H9 (cell line): ENCODE measurements around the gene DLL4. TPM values are rescaled to one million over a fixed set of nuclear protein-coding genes. Genes with fewer than 3 reads are reported as not detected.

Experiments
- DNase-seq: peaks from one replicate; pipeline ENCODE4 v3.0.0-alpha.2; 2017
- H2AFZ ChIP-seq: one replicate; pipeline ENCODE4 v1.6.1; 2013; ENCODE audit warnings: mild to moderate bottlenecking, low read length, control low read depth, moderate library complexity
- H2AK5ac ChIP-seq: 2 replicates; pipeline ENCODE4 v1.6.1; 2013; ENCODE audit warnings: low read length, control low read depth, mixed read lengths; ENCODE audit not compliant: insufficient read length
- H2BK120ac ChIP-seq: one replicate; pipeline ENCODE4 v1.6.1; 2013; ENCODE audit warnings: low read depth, mild to moderate bottlenecking, low read length, control low read depth, inconsistent platforms; ENCODE audit not compliant: poor library complexity, severe bottlenecking
- H2BK12ac ChIP-seq: 2 replicates; pipeline ENCODE4 v1.6.1; 2013; ENCODE audit warnings: low read length, control low read depth, mixed read lengths, low read depth; ENCODE audit not compliant: insufficient read length
- H2BK15ac ChIP-seq: 2 replicates; pipeline ENCODE4 v1.6.1; 2013; ENCODE audit warnings: low read depth, low read length, control low read depth
- H2BK20ac ChIP-seq: one replicate; pipeline ENCODE4 v1.6.1; 2013; ENCODE audit warnings: low read depth, mild to moderate bottlenecking, low read length, control low read depth, inconsistent platforms; ENCODE audit not compliant: poor library complexity, severe bottlenecking
- H2BK5ac ChIP-seq: 2 replicates; pipeline ENCODE4 v1.6.1; 2013; ENCODE audit warnings: low read length, control low read depth, mixed read lengths; ENCODE audit not compliant: insufficient read length
- H3K14ac ChIP-seq: 2 replicates; pipeline ENCODE4 v1.6.1; 2013; ENCODE audit warnings: low read length, control low read depth; ENCODE audit not compliant: insufficient read depth
- H3K18ac ChIP-seq: 2 replicates; pipeline ENCODE4 v1.6.1; 2013; ENCODE audit warnings: low read depth, mild to moderate bottlenecking, mixed read lengths, low read length, control low read depth; ENCODE audit not compliant: insufficient read length
- H3K23ac ChIP-seq: 2 replicates; pipeline ENCODE4 v1.6.1; 2013; ENCODE audit warnings: low read length, control low read depth, mixed read lengths, low read depth; ENCODE audit not compliant: insufficient read length
- H3K23me2 ChIP-seq: 2 replicates; pipeline ENCODE4 v1.6.1; 2013; ENCODE audit warnings: low read depth, mild to moderate bottlenecking, mixed read lengths, low read length, control low read depth; ENCODE audit not compliant: insufficient read length, poor library complexity, severe bottlenecking
- H3K27ac ChIP-seq: 2 replicates; pipeline ENCODE4 v1.5.1; 2013; ENCODE audit warnings: low read length, control low read depth, mixed read lengths, low read depth; ENCODE audit not compliant: insufficient read length
- H3K27me3 ChIP-seq: 2 replicates; pipeline ENCODE4 v1.6.1; 2013; ENCODE audit warnings: low read length, control low read depth, inconsistent platforms; ENCODE audit not compliant: insufficient read depth
- H3K4ac ChIP-seq: 2 replicates; pipeline ENCODE4 v1.6.1; 2013; ENCODE audit warnings: low read depth, mild to moderate bottlenecking, control low read depth, inconsistent platforms, low read length, moderate library complexity
- H3K4me1 ChIP-seq: 2 replicates; pipeline ENCODE4 v1.6.1; 2013; ENCODE audit warnings: low read length, control low read depth, inconsistent platforms; ENCODE audit not compliant: insufficient read depth
- H3K4me2 ChIP-seq: 2 replicates; pipeline ENCODE4 v1.6.1; 2013; ENCODE audit warnings: low read length, control low read depth, mixed read lengths; ENCODE audit not compliant: insufficient read length, insufficient read depth
- H3K56ac ChIP-seq: 2 replicates; pipeline ENCODE4 v1.6.1; 2013; ENCODE audit warnings: low read depth, mild to moderate bottlenecking, mixed read lengths, low read length, control low read depth; ENCODE audit not compliant: insufficient read length
- H3K79me1 ChIP-seq: 2 replicates; pipeline ENCODE4 v1.6.1; 2013; ENCODE audit warnings: low read depth, mild to moderate bottlenecking, moderate library complexity, low read length, control low read depth, inconsistent platforms; ENCODE audit not compliant: insufficient read depth, poor library complexity, severe bottlenecking
- H3K79me2 ChIP-seq: 2 replicates; pipeline ENCODE4 v1.6.1; 2013; ENCODE audit warnings: low read length, control low read depth, inconsistent platforms; ENCODE audit not compliant: insufficient read depth
- H3K9ac ChIP-seq: 2 replicates; pipeline ENCODE4 v1.6.1; 2013; ENCODE audit warnings: low read length, control low read depth, mixed read lengths; ENCODE audit not compliant: insufficient read length; ENCODE audit errors: extremely low read depth
- H3K9me3 ChIP-seq: one replicate; pipeline ENCODE4 v1.6.1; 2013; ENCODE audit warnings: low read depth, low read length, inconsistent platforms; ENCODE audit not compliant: control insufficient read depth
- H3T11ph ChIP-seq: one replicate; pipeline ENCODE4 v1.6.1; 2013; ENCODE audit warnings: mild to moderate bottlenecking, low read length, control low read depth, inconsistent platforms
- H4K20me1 ChIP-seq: one replicate; pipeline ENCODE4 v1.6.1; 2013; ENCODE audit not compliant: control insufficient read depth, insufficient read length, insufficient read depth
- H4K5ac ChIP-seq: 2 replicates; pipeline ENCODE4 v1.6.1; 2013; ENCODE audit warnings: low read depth, mild to moderate bottlenecking, mixed read lengths, low read length, control low read depth; ENCODE audit not compliant: insufficient read length
- H4K8ac ChIP-seq: replicated peaks from 2 replicates; pipeline ENCODE4 v1.6.1; 2013; ENCODE audit warnings: low read length, control low read depth, mixed read lengths, low read depth; ENCODE audit not compliant: insufficient read length
- H4K91ac ChIP-seq: 2 replicates; pipeline ENCODE4 v1.6.1; 2013; ENCODE audit warnings: low read depth, mild to moderate bottlenecking, moderate library complexity, mixed read lengths, low read length, control low read depth; ENCODE audit not compliant: insufficient read length
- H3K27ac Mint-ChIP-seq, 3 experiments: 2 replicates in 2 of 3; 3 replicates in 1 of 3; pipeline ENCODE4 v1.8.0; 2020 to 2021; ENCODE audit warnings: mixed read lengths in 3 of 3, mild to moderate bottlenecking in 1 of 3, moderate library complexity in 1 of 3
- H3K27me3 Mint-ChIP-seq: 2 replicates; pipeline ENCODE4 v1.8.0; 2021; ENCODE audit warnings: low read depth, mild to moderate bottlenecking, moderate library complexity, mixed read lengths
- H3K36me3 Mint-ChIP-seq, 3 experiments: 2 replicates in 2 of 3; 3 replicates in 1 of 3; pipeline ENCODE4 v1.8.0; 2020 to 2021; ENCODE audit warnings: low read depth in 3 of 3, mixed read lengths in 3 of 3; ENCODE audit not compliant: insufficient read depth in 1 of 3
- H3K4me1 Mint-ChIP-seq, 2 experiments: 2 replicates each; pipeline ENCODE4 v1.8.0; 2020; ENCODE audit warnings: mixed read lengths in 2 of 2
- H3K4me3 Mint-ChIP-seq, 2 experiments: 2 replicates in 1 of 2; 3 replicates in 1 of 2; pipeline ENCODE4 v1.8.0; 2020 to 2021; ENCODE audit warnings: mild to moderate bottlenecking in 2 of 2, mixed read lengths in 2 of 2, moderate library complexity in 1 of 2
- H3K9me3 Mint-ChIP-seq, 2 experiments: 2 replicates in 1 of 2; 3 replicates in 1 of 2; pipeline ENCODE4 v1.8.0; 2020; ENCODE audit warnings: mild to moderate bottlenecking in 2 of 2, mixed read lengths in 2 of 2, moderate library complexity in 1 of 2
- CTCF ChIP-seq: fragments of 200-600 bp; sonication (generic); conservative IDR thresholded peaks from 3 replicates; pipeline ENCODE4 v1.8.0; 2021; ENCODE audit warnings: antibody characterized with exemption, mild to moderate bottlenecking
- WGBS: extraction: QIAGEN DNeasy Blood & Tissue Kit; methylation state at CpG from one replicate; pipeline ENCODE4 v1.1.7; 2013; ENCODE audit warnings: missing lambda C conversion rate, low lambda C conversion rate, mixed read lengths; ENCODE audit not compliant: insufficient read length; ENCODE audit errors: extremely low coverage; 5-methylcytosine and 5-hydroxymethylcytosine counted together
- total RNA-seq: library from RNA; stranded (reverse); gene quantifications from 2 replicates; pipeline ENCODE4 v1.2.1, GENCODE V29; 2021

Gene DLL4
- total RNA-seq, 1 experiment from 2014 or later: 0.28 TPM

GRCh38 chr15:40902605-40903561, 26.3 kb upstream of the DLL4 start:
- Histone ChIP-seq H2BK5ac (no peak overlapping the region), H3K18ac (no peak overlapping the region), H3K9me3 (no peaks in the 10 kb centered on the region), H2BK120ac (no peak overlapping the region), H4K5ac (no peak overlapping the region), H3K4ac (no peak overlapping the region), H4K8ac (no peak overlapping the region), H3T11ph (no peak overlapping the region), H3K14ac (no peak overlapping the region), H3K27ac (no peak overlapping the region), H3K27me3 (no peaks in the 10 kb centered on the region), H4K20me1 (no peaks in the 10 kb centered on the region), H2AFZ (no peak overlapping the region), H3K23ac (no peak overlapping the region), H4K91ac (no peak overlapping the region), H2AK5ac (no peak overlapping the region), H3K9ac (no peak overlapping the region), H3K4me2 (no peak overlapping the region), H3K56ac (no peak overlapping the region), H2BK15ac (no peak overlapping the region), H3K4me1 (no peaks in the 10 kb centered on the region), H3K23me2 (no peaks in the 10 kb centered on the region), H2BK12ac (no peak overlapping the region), H3K79me2 (no peaks in the 10 kb centered on the region), H3K79me1 (peaks cover 2% of the 10 kb centered on the region), H2BK20ac (no peak overlapping the region)
- DNase-seq: no peak
- WGBS: no CpG with 5 or more reads among the region's 33 CpGs
- Mint-ChIP-seq H3K4me1 (peaks cover 5 to 12% of the 10 kb centered on the region in 2 experiments; a peak in 3 of 4 replicates), H3K36me3 (peaks cover 25 to 68% (median 52%) of the 10 kb centered on the region in 3 experiments), H3K27me3 (peaks cover 4% of the 10 kb centered on the region), H3K4me3 (no peak overlapping the region), H3K9me3 (no peaks in the 10 kb centered on the region; a peak in 1 of 5 replicates), H3K27ac (peak overlapping the region in 2 of 3 experiments; percentile 44 to 74; a peak in 2 of 7 replicates)
- TF ChIP-seq CTCF: no peak
